NCI-H2196 (cell line): Measurements from ENCODE around the gene AREG.
"Not testable (repeated sequence)": the region's sequence is repeated elsewhere in the genome, so short reads cannot be mapped to it uniquely, and the experiment has no call there.

Experiments
- DNase-seq: peaks from one replicate; lab custom pipeline; 2025; ENCODE audit not compliant: unreplicated experiment; lab: John Stamatoyannopoulos, UW

Gene AREG, protein sequence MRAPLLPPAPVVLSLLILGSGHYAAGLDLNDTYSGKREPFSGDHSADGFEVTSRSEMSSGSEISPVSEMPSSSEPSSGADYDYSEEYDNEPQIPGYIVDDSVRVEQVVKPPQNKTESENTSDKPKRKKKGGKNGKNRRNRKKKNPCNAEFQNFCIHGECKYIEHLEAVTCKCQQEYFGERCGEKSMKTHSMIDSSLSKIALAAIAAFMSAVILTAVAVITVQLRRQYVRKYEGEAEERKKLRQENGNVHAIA

DNA sequence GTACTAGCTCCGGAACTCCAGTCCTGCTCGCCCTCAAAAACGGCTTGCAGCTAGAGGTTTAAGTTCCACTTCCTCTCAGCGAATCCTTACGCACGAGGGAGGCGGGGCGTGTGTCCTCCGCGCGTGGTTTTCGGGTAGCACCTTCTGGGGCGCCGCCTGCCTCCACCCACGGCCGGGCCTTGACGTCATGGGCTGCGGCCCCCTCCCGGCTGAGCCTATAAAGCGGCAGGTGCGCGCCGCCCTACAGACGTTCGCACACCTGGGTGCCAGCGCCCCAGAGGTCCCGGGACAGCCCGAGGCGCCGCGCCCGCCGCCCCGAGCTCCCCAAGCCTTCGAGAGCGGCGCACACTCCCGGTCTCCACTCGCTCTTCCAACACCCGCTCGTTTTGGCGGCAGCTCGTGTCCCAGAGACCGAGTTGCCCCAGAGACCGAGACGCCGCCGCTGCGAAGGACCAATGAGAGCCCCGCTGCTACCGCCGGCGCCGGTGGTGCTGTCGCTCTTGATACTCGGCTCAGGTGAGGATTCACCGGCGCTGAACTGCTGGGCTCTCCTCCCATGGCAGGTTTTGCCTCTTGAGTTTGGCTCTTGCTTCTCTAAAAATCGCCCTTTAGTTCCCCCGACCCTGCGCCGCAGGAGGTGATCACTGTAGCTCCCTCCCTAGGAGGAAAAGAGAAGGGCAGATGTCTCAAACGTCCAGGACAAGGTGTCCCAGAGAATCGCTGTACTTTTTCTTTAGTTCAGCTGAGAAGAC is at the start of gene AREG:
TSS of gene AREG (plus strand) at position 246 of the 752 bp plus-strand sequence. CDS start at position 456, 210 bp downstream.
- no peak for DNase-seq

DNA sequence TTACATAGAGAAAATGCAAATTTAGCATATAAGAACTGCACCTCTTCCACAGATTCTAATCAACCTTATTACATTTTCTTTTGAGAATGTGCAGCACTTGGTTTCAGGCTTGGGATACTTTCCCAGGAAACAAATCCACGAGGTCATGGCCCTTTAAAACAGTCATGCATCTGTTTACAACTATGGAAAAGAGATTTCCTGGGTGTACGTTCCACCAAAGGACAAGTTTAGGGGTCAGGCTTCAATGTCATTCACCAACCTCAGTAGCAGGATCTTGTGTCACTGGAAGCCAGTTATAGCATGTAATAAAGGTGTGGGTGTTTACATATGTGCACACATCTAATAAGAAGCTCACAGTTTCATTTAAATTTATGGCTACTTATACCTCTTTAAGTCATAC is 49.3 kb upstream of the AREG start:
- no peak for DNase-seq

DNA sequence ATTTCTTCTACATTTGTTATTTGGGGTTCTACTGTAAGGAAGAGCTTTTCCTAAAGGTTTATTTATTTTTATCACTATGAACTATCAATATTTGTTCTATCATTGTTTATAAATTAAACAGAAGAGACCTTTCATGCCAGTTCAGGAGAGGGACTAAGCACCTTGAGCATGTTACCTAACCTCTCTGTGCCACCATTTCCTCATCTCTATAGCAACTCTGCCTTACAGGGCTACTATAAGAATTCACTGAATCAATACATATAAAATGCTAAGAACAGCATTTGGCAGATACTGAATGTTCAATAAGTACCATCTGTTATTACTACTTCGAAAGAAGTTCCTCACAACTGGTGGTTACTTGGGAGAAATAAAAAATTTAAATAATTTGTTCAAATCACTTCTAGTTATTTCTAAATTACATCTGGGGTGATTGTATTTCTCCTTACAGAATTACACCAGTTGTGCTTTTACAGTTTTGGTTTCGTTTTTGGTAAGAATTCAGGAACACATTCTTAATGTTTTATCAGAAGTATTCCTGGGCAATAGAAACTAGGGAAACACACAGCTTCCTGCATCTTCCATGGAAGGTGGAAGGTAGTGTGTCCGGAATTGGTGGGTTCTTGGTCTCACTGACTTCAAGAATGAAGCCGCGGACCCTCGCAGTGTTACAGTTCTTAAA is 47.0 kb upstream of the AREG start:
- DNase-seq = no peak

DNA sequence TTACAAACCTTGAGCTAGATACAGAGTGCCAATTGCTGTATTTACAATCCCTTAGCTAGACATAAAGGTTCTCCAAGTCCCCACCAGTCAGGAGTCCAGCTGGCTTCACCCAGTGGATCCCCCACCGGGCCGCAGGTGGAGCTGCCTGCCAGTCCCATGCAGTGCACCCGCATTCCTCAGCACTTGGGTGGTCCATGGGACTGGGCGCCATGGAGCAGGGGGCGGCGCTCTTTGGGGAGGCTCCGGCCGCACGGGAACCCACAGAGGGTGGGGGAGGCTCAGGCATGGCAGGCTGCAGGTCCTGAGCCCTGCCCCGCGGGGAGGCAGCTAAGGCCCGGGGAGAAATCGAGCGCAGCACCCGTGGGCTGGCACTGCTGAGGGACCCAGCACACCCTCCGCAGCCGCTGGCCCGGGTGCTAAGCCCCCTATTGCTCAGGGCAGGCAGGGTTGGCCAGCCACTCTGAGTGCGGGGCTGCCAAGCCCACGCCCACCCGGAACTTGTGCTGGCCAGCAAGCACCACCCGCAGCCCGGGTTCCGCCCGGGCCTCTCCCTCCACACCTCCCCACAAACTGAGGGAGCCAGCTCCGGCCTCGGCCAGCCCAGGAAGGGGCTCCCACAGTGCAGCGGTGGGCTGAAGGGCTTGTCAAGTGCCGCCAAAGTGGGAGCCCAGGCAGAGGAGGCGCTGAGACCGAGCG is 45.9 kb upstream of the AREG start:
- DNase-seq = not testable (repeated sequence)

DNA sequence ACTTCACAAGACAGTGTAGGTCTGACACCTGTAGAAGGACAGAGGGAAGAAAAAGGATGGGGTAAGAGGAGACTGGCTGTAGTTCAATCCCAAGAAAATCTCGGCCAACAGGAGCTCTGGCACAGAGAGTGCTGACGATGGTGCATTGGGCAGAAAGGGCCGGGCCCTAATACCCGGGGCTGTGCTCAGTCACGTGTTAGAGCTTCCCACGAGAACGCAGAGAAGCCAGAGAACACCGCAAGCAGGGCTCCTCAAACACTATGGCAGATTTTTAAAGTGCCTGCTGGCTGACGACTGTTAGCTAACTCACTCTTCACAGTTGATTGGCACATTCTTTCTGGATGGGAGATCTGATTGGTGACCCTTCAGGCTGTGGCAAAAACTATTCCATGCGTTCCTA is 44.5 kb upstream of the AREG start:
- DNase-seq = no peak

DNA sequence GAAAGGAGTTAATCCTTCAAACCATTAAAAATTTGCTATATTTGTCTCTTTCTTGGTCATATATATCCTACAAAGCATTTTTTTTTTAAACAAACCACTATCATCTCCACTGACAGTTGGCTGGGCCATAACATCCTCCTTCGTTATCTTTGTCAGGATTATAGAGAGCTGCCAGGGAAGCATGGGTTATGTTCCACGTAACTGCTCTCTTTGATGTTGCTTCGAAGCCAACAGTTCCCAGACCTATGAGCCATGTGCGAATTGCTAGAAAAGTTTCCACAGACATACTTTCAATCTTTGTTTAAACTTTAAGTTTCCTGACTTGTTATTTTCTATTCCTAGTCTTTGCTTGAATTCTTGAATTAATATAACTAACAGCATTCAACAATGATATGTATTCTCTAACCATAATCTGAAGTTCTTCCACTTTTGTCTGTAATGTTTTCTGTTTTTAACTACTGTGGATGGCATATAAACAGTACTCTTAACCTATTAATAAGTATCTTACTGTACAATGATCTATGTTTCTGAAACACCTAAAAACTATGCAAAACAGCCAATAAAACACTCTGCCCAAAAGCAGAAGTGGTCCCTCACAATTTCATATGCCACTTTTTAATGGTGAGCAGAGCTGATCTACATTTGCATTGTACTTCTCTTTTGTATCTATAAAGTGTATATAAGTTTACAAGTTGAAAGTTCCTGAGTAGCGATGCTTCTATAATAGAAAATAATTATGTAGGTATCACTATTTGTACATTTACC is 42.1 kb upstream of the AREG start:
- no peak for DNase-seq

DNA sequence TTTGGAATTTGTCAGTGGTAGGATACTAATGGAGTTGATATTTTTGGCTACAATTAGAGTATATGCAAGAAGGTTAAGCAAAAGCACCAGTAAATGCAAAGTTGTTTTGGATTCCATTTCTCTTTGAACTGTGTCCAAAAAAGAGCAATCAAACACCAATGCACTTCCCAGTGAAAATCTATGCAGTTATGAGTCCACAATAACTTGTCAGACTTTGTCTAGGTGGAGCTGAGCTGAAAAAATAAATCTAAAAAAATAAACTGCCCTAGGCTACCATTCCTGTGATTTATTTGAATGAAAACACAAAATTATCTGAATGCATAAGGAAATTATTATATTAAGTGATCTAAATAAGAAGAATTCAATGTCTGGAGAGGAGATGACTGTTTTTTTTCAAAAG is 37.0 kb upstream of the AREG start:
- no peak for DNase-seq

DNA sequence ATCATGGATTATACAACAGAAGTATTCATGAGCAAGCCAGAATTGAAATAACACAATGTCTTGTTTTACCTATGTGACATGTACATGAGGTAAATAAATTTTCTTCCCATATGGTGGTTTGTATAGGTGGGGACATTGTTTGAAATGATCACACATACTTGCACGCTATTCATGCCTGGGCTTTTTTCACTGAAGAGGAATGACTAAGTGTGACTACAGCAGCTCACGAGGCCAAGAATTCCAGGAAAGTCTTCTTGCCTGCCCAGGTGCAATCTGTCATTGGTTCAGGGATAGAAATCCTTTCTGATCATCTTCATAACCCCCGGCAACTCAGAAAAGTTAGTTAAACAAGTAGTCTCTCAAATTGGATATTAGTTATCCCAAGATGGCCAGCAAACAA is 36.3 kb upstream of the AREG start:
- DNase-seq = no peak

DNA sequence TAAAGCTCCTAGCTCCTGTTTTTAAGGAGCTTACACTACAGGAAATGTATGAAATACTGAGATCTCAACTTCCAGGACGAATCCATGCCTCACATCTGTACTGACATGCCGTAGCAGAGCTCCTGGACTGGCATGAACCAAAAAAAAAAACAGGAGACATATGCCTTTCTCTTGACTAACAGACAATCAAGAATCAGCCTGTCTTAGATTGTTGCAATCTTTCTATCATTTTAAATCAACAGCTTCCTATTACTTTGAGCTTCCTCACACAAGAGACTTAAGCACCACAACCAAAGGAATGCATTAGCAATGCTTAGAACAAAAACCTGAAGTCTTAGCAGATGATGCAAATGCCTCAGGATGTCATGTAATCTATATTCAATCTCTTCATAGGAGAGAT is 34.7 kb upstream of the AREG start:
- no peak for DNase-seq

DNA sequence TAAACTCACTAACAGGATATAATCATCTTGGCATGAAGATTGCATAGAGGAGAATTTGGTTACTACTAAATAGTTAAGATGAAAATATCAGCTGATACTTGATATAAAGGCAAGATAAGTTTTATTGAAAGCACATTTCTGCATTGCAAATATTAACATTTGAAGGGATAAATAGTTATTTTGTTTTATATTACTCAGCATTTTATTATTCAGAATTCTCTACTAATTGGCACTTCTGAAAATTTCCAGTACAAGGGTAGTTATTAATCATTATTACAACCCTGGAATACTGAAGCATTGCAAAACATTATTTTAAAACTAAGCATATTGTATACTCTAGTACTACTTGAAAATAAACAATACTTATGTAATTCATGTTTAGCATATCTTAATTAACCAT is 32.7 kb upstream of the AREG start:
- no peak for DNase-seq

DNA sequence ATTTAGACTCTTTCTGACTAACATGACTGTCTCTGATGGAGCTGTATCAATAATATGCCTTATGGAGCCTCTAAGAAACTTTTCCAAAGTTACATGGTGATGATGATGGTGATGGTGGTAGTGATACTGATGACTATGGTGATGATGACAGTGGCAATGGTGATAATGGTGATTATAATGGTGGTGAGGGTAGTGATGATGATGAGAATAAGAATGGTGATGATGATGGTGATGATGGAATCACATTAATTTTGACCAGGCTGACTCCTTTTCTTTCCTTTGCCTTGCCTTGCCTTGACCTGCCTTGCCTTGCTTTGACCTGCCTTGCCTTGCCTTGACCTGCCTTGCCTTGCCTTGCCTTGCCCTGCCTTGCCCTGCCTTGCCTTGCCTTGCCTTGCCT is 31.7 kb upstream of the AREG start:
- no peak for DNase-seq

DNA sequence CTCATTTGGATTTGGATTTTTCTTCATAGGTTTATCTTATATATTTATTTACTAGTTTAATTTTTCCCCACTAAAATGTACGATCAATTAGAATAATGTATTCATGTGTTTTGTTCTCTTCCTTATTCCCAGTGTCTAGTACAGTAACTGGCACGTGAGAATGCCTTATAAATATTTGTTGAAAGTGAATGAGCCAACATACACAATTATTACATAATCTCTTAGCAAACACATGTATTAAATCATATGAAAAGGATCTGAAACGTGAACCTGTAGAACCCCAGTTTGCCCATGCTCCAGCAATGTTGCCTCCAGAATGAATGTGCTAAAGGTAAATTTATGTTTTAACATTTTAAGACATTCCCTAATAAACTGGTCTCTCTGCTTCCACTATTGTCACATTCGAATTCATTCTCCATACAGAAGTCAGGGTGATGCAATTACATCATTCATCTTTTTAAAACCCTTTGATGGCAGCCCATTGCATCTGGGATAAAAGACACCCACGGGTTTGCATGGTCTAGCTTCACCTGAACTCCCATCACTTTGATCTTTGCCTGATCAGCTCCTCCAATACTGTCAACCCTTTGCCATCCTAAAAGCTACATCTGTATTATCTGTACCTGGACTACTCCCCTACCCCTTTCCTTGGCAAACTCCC is 30.7 kb upstream of the AREG start:
- no peak for DNase-seq

DNA sequence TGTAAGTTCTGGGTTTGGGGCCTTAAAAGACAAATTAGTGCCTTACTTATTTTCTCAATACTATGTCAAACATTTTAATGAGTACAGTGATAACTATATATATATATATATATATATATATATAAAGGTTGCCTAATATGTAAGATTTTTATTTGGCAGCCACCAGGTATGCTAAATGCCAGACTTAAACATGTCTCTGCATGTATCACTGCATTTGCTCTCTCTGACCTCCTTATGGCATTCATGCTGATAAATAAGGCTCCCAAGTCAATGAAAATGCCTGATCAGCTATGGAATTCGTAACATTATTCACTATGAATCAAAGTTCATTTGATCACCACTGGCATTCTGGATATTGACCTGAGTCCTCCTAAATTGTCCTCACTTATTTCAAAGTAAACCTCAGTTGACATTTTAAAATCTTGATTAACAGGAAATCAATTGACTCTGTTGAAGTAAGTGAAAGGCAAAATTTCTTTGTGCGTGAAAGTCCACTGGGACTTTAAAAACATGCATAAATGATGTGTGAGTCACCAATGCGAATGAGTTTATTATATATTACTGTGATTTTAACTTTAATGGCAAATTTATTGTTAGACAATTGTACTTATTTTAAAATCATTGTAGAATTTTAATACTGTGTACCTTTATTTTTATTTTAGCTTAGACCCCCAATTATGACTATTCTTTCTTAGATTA is 29.2 kb upstream of the AREG start:
- no peak for DNase-seq

DNA sequence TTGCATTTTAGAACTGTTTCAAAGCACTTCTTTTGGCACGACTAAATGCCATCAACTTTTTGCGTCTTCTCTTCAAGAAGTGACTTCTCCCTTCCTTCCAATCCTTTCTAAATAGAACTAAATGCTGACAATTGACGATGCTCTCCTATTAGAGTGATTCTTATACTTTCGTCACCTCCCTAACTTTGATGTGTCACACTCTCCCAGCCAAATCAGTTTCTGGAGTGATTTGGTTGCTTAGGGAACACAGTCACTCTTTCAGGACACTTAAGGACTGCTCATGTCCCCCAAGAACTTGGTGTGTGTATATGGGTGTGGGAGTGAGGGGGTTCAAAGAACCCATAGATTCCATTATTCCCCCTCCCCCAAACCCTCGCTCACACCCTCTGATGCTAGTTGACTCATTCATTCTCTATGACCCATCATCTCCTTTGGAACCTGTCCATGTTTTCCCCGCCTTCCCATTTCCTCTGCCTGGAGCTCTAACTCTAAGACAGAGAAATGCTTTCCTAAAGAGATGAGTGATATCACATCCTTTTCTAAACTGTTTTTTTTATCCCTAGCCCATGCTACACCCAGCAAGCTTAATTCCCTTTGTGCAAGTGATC is 26.8 kb upstream of the AREG start:
- no peak for DNase-seq

DNA sequence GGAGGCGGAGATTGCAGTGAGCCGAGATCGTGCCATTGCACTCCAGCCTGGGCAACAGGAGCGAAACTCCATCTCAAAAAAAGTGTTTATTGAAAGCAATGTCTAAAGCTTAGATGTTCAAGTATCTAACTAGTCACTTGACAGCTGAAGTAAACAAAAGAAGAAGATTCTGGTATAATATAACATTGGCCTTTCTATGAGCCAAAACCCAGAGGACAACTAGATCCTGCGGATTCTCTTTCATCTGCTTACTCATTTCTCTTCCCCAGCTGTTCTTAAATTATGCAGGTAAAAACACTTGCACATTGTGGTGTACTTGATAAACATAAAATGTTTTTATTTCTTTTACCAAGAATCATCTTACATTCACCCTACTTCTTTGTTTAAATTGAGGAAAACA is 24.1 kb upstream of the AREG start:
- DNase-seq = no peak

DNA sequence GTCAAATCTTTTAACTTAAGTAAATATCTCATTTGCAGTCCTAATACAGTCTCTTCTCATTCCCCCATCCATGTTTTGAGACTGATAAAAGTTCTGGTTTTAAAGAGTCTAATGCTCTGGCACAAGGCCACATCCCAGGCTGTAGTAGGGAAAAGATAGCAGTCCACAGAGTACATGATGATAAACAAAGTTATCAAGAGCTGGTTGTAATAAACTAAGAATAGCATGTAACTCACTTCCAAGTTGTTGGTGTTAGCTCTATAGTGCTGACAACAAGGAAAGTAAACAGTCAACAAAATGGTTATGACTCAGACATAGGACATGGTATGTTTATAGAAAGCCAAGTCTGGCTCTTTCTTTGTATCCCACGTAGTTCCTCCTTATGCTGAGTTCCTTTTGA is 21.8 kb upstream of the AREG start:
- DNase-seq = no peak

DNA sequence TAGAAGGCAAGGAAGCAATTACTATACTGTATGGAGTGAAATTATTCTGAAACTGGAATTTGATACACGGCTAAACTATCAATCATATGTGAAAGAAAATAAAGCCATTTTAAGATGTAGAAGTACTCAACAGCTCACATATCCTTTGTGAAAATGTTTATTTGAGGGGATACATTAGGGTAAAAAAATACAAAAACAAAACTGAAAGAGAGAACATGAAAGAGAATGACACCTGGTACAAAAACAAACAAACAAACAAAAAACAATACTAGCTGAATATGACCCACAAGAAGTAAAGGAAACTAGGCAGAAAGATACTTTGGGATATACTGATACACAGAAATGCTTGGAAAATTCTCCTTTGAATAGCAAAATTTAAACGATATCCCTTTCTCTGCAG is 20.8 kb upstream of the AREG start:
- no peak for DNase-seq

DNA sequence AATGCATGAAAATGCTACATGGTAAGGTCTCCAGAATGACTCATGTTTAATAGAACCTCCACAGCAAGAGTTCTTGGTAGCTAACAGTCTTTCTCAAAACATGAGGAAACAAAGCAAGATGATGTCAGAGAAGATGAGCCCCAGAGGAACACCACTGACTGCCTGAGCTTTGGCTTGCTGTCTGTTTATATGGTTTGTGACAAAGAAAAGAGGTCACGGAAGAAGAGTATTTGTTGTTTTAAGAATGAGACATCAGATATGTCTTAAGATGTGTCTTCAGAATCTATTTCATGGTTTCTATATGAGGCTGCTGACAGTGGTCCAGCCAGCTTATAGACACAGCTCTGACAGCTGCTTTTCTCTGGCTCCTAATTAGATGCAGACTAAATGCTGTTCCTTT is 18.8 kb upstream of the AREG start:
- no peak for DNase-seq

DNA sequence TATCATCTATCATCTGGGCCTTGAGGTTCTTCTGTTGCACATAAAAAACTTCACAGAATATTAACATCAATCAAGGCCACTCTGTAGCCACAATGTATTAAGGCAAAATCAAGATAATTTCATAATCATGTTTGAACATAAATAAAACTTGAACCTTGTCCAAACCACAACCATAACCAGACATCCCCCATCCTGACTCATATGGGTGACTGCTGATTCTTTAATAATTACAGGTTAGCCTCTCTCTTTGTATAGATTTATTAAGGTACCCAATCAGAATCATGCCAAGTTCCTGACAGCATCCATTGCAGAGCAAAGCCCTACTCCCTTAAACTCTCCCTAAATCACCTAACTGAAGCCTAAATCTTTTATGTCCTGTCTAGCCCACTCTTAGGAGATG is 16.7 kb upstream of the AREG start:
- DNase-seq = no peak
